Measurements from ENCODE around the gene OTOG. TPM values are rescaled to one million over a fixed set of nuclear protein-coding genes. Genes with fewer than 3 reads are reported as not detected.

OTOG gene
- total and polyA plus RNA-seq, 2 experiments from 2014 or later = not detected

DNA sequence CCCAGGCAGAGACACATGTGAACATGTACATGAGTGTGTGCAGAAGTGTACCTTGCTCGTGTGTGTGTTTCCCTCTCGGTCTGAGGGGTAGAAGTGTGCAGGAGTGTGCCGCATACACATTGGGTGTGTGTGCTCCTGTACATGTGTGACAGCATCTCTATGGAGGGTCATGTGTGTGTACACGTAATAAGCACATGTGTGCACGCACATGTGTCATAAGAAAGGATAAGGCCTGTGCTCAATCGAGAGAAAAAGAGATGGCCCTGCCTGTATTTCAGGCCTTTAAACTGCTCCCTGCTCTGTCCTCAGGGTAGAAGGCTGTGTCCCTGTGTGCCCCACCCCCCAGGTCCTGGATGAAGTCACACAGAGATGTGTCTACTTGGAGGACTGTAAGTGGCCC, 61.8 kb downstream of the OTOG start:
- no peak overlapping the region for H3K4me2 ChIP-seq (ENCODE audit: unreplicated experiment)
- H3K79me2 ChIP-seq (ENCODE audit: insufficient read depth) = no peaks in the 10 kb centered on the region
- no peaks in the 10 kb centered on the region for H3K27me3 ChIP-seq (replicated peaks; ENCODE audit: insufficient read depth)
- H3K4me1 ChIP-seq (ENCODE audit: insufficient read depth) = no peaks in the 10 kb centered on the region
- no peaks in the 10 kb centered on the region for H3K9me2 ChIP-seq (ENCODE audit: insufficient read depth)
- H3F3A ChIP-seq (ENCODE audit: insufficient read depth) = no peaks in the 10 kb centered on the region
- H3K9me3 ChIP-seq (ENCODE audit: low read depth) = no peaks in the 10 kb centered on the region
- no peaks in the 10 kb centered on the region for H3K36me3 ChIP-seq (ENCODE audit: low read depth)
- TF ChIP-seq EZH2phosphoT487 (IDR thresholded peaks at IDR 0.05; ENCODE audit: insufficient read depth, low read depth) = no peak
- WGBS, 2 experiments (ENCODE audit: low coverage in 1 of 2, low lambda C conversion rate in 2 of 2, missing lambda C conversion rate in 2 of 2) = 58 to 60% methylated on average over 6 of the region's 6 CpGs
- no peak overlapping the region for H3K27ac ChIP-seq
- no peak overlapping the region for H3K4me3 ChIP-seq
- no peak for DNase-seq
- no peak overlapping the region for H3K9ac ChIP-seq
- H2AFZ ChIP-seq = no peak overlapping the region
- H4K20me1 ChIP-seq (ENCODE audit: insufficient read depth) = no peaks in the 10 kb centered on the region
- in situ Hi-C loops (cut with MboI) = loop anchor here (10.0 kb wide), 1 partner anchor 116 kb away; no protein-coding TSS in a partner anchor

DNA sequence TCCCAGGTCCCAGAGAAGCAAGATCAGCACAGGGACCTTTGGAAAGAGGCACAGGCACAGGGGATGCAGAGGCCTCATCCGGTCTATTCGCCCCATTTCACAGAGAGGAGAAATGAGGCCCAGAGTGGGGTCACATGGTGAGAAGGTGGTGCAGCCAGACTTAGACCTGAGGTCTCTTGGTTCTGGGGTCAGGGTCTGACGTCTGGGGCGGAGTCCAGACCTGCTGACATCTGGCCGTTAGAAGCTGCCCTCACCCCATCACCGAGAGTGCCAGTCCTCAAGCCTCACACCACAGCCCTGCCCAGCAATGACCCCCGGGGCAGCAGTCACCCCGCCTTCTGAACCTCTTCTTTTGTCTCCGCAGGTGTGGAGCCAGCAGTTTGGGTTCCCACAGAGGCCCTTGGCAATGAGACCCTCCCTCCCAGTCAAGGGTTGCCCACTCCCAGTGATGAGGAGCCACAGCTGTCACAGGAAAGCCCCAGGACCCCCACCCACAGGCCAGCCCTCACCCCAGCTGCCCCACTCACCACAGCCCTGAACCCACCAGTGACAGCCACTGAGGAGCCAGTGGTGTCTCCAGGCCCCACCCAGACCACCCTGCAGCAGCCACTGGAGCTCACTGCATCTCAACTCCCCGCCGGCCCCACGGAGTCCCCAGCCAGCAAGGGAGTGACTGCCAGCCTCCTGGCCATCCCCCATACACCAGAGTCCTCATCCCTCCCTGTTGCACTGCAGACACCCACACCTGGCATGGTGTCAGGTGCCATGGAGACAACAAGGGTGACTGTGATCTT, 62.4 kb downstream of the OTOG start:
- Histone ChIP-seq H3K27ac (no peak overlapping the region), H3K27me3 (replicated peaks; ENCODE audit: insufficient read depth) (0 out of 2 replicates have a peak, but pooled peaks cover under 1% of the 10 kb centered on the region), H4K20me1 (ENCODE audit: insufficient read depth) (no peaks in the 10 kb centered on the region), H3K9ac (no peak overlapping the region), H3K9me2 (ENCODE audit: insufficient read depth) (no peaks in the 10 kb centered on the region), H3K4me3 (no peak overlapping the region), H3K9me3 (ENCODE audit: low read depth) (no peaks in the 10 kb centered on the region), H3K4me1 (ENCODE audit: insufficient read depth) (no peaks in the 10 kb centered on the region), H3K4me2 (ENCODE audit: unreplicated experiment) (no peak overlapping the region), H2AFZ (no peak overlapping the region), H3K36me3 (ENCODE audit: low read depth) (no peaks in the 10 kb centered on the region), H3K79me2 (ENCODE audit: insufficient read depth) (no peaks in the 10 kb centered on the region), H3F3A (ENCODE audit: insufficient read depth) (no peaks in the 10 kb centered on the region)
- 37 to 40% methylated on average over 12 of the region's 12 CpGs for WGBS, 2 experiments (ENCODE audit: low coverage in 1 of 2, low lambda C conversion rate in 2 of 2, missing lambda C conversion rate in 2 of 2)
- DNase-seq = no peak
- in situ Hi-C loops (cut with MboI) = loop anchor here (10.0 kb wide), 1 partner anchor 115 kb away; no protein-coding TSS in a partner anchor
- TF ChIP-seq EZH2phosphoT487 (IDR thresholded peaks at IDR 0.05; ENCODE audit: insufficient read depth, low read depth) = no peak

DNA sequence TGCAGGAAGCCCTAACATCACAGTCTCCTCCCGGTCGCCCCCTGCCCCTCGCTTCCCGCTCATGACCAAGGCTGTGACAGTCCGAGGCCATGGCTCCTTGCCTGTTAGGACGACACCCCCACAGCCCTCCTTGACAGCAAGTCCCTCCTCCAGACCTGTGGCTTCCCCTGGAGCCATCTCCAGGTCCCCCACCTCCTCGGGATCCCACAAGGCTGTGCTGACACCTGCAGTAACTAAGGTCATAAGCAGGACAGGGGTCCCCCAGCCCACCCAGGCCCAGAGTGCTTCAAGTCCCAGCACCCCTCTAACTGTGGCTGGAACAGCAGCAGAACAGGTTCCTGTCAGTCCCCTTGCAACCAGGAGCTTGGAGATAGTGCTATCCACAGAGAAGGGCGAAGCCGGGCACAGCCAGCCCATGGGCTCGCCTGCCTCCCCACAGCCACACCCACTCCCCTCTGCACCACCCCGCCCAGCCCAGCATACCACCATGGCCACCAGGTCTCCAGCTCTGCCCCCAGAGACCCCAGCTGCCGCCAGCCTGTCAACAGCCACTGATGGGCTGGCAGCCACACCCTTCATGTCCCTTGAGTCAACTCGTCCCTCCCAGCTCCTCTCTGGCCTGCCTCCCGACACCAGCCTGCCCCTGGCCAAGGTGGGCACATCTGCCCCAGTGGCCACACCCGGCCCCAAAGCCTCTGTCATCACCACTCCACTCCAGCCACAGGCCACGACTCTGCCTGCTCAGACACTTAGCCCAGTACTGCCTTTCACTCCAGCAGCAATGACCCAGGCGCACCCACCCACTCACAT, 63.2 kb downstream of the OTOG start:
- Histone ChIP-seq H3K4me3 (no peak overlapping the region), H3K9ac (no peak overlapping the region), H4K20me1 (ENCODE audit: insufficient read depth) (no peaks in the 10 kb centered on the region), H3K9me3 (ENCODE audit: low read depth) (no peaks in the 10 kb centered on the region), H3K4me2 (ENCODE audit: unreplicated experiment) (no peak overlapping the region), H3K36me3 (ENCODE audit: low read depth) (no peaks in the 10 kb centered on the region), H2AFZ (no peak overlapping the region), H3K4me1 (ENCODE audit: insufficient read depth) (no peaks in the 10 kb centered on the region), H3K27me3 (replicated peaks; ENCODE audit: insufficient read depth) (peaks cover 7% of the 10 kb centered on the region; the same call in 1 of the 2 replicates), H3K79me2 (ENCODE audit: insufficient read depth) (no peaks in the 10 kb centered on the region), H3K9me2 (ENCODE audit: insufficient read depth) (no peaks in the 10 kb centered on the region), H3F3A (ENCODE audit: insufficient read depth) (no peaks in the 10 kb centered on the region), H3K27ac (no peak overlapping the region)
- 25 to 30% methylated on average over 12 to 17 of the region's 17 CpGs for WGBS, 2 experiments (ENCODE audit: low coverage in 1 of 2, low lambda C conversion rate in 2 of 2, missing lambda C conversion rate in 2 of 2)
- no peak for DNase-seq
- TF ChIP-seq EZH2phosphoT487 (IDR thresholded peaks at IDR 0.05; ENCODE audit: insufficient read depth, low read depth) = no peak
- in situ Hi-C loops (cut with MboI) = no loop called here

DNA sequence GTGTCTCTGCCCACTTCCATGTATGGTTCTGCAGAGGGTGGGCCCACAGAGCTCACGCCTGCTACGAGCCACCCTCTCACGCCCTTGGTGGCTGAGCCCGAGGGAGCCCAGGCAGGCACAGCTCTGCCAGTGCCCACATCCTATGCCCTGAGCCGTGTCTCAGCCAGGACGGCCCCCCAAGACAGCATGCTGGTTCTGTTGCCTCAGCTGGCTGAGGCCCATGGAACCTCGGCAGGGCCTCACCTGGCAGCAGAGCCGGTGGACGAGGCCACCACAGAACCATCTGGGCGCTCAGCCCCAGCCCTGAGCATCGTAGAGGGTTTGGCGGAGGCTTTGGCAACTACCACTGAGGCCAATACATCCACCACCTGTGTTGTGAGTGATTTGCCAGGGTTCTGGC, 64.0 kb downstream of the OTOG start:
- H3K4me3 ChIP-seq = no peak overlapping the region
- no peak overlapping the region for H2AFZ ChIP-seq
- H3K27ac ChIP-seq = no peak overlapping the region
- in situ Hi-C loops (cut with MboI) = no loop called here
- H3K4me2 ChIP-seq (ENCODE audit: unreplicated experiment) = no peak overlapping the region
- WGBS, 2 experiments (ENCODE audit: low coverage in 1 of 2, low lambda C conversion rate in 2 of 2, missing lambda C conversion rate in 2 of 2) = 43% methylated on average over 12 of the region's 12 CpGs
- H3F3A ChIP-seq (ENCODE audit: insufficient read depth) = no peaks in the 10 kb centered on the region
- no peak for DNase-seq
- peaks cover 12% of the 10 kb centered on the region; the same call in 1 of the 2 replicates for H3K27me3 ChIP-seq (replicated peaks; ENCODE audit: insufficient read depth)
- no peaks in the 10 kb centered on the region for H4K20me1 ChIP-seq (ENCODE audit: insufficient read depth)
- no peaks in the 10 kb centered on the region for H3K4me1 ChIP-seq (ENCODE audit: insufficient read depth)
- TF ChIP-seq EZH2 (IDR thresholded peaks at IDR 0.05; ENCODE audit: insufficient read depth, poor library complexity, severe bottlenecking) (no peak), EZH2phosphoT487 (IDR thresholded peaks at IDR 0.05; ENCODE audit: insufficient read depth, low read depth) (no peak)
- H3K36me3 ChIP-seq (ENCODE audit: low read depth) = no peaks in the 10 kb centered on the region
- no peaks in the 10 kb centered on the region for H3K9me3 ChIP-seq (ENCODE audit: low read depth)
- H3K79me2 ChIP-seq (ENCODE audit: insufficient read depth) = no peaks in the 10 kb centered on the region
- H3K9me2 ChIP-seq (ENCODE audit: insufficient read depth) = no peaks in the 10 kb centered on the region
- H3K9ac ChIP-seq = no peak overlapping the region

Measured in GM23248 (cell line).